ENCODE measurements around the gene GPR78.

Gene GPR78

GRCh38 chr4:8580321-8581093 lies at the start of gene GPR78:
GPR78 (plus strand) TSS chr4:8580392; CDS start chr4:8580983, 591 bp downstream.
- TF ChIP-seq CTCF (IDR thresholded peaks at IDR 0.05), result no peak
- H3K4me3 ChIP-seq, result no peak within 1 kb of the TSS
- no peak for DNase-seq (ENCODE audit: low spot score)
- H3K27ac ChIP-seq, result no peak within 1 kb of the TSS

GRCh38 chr4:8532245-8532781 lies 47.9 kb upstream of the GPR78 start:
- Histone ChIP-seq H3K4me3 (no peak overlapping the region), H3K27ac (no peak overlapping the region)
- no peak for DNase-seq (ENCODE audit: low spot score)
- no peak for TF ChIP-seq CTCF (IDR thresholded peaks at IDR 0.05)

DNA sequence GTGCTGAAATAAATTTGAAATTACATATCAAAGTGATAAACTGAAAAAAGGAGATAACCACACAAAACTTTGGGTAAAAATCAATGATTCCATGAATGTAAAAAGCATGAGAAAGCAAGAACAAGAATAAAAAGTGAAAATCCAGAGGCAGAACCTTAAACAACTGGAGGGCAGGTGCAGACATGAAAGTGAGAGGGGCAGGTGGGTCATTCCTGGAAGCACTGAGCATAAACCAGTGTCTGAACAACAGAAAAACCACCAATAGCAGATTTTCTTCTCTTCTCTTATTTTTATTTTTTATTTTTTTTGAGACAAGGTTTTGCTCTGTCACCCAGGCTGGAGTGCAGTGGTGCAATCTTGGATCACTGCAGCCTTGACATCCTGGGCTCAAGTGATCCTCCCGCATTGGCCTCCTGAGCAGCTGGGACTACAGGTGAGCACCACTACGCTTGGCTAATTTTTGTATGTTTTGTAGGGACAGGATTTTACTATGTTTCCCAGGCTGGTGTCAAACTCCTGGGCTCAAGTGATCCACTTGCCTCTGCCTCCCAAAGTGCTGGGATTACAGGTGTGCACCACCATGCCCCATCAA lies 46.8 kb upstream of the GPR78 start:
- no peak overlapping the region for H3K4me3 ChIP-seq
- H3K27ac ChIP-seq, result no peak overlapping the region
- no peak for DNase-seq (ENCODE audit: low spot score)
- TF ChIP-seq CTCF (IDR thresholded peaks at IDR 0.05), result no peak

DNA sequence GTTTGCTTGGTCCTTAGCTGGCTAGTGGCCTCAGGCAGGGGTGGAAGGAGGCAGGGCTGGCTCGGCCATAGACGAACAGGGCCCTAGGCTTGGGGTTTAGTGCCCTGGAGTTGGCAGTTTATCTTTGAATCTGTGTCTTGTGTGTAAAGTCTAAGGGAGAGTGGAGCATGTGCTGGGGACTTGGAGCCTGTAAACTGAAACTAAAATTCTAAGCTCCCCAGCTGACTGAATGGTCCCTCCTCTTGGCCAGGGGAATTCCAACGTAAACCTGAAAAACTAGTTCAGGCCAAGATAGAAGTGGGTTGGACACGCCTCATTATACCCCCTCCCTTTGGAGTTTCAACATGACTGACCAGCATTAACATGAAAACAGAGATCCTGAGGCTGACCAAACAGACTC lies 46.1 kb upstream of the GPR78 start:
- no peak for DNase-seq (ENCODE audit: low spot score)
- Histone ChIP-seq H3K27ac (no peak overlapping the region), H3K4me3 (no peak overlapping the region)
- TF ChIP-seq CTCF (IDR thresholded peaks at IDR 0.05), result no peak

DNA sequence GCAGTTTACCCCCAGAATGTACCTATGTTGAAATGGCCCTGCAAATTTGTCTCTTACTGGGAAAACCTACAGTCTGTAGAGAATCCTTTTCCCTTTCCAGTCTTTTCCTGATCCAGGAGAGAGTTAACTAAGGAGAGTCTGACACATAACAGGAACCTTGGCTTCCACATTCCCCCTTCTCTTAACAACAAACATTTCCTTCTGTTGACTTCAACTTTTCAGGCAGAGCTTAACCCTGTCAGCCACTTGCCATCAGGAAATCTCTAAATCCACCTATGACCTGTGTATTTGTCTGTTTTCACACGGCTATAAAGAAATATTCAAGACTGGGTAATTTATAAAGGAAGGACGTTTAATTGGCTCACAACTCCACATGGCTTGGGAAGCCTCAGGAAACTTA lies 45.6 kb upstream of the GPR78 start:
- no peak for DNase-seq (ENCODE audit: low spot score)
- TF ChIP-seq CTCF (IDR thresholded peaks at IDR 0.05), result no peak
- H3K27ac ChIP-seq, result no peak overlapping the region
- no peak overlapping the region for H3K4me3 ChIP-seq

DNA sequence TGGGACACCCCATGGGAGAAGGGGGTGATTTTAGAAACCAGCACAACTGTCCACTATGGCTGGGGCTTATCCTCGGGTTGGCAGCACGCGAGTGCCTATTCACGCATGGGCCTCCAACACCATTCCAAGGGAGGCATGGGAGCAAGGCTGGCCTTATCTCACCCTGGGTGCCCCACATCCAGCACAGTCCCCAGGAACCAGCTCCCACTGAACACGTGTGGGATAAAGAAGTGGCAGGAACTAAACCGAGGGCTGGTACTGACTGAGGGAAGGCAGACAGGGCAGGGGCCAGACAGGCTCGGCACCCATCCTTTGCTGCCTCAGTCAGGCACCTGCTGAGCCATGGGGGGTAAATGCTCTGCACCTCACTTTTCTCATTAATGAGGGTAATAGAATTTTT lies 43.7 kb upstream of the GPR78 start:
- no peak for TF ChIP-seq CTCF (IDR thresholded peaks at IDR 0.05)
- DNase-seq (ENCODE audit: low spot score), result no peak
- Histone ChIP-seq H3K27ac (no peak overlapping the region), H3K4me3 (no peak overlapping the region)

DNA sequence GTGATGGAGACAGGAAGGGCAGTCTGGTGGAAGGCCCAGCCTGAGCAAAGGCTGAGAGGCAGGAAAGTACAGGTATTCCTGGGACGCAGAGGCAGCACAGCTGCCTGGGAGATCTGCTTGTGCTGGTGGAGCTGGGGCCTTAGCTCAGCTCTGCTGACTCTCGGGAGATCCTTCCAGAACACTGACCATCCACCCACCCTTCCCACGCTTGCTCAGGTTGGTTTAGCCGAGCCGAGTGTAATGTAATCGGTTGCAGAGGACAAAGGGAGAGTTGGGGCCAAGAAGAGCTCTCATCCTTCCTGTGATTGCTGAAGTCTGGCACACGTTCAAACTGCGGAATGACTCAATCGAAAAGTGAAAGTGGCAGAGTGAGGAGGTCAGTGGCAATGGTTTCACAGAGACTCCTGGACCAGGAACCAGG lies 43.1 kb upstream of the GPR78 start:
- no peak for TF ChIP-seq CTCF (IDR thresholded peaks at IDR 0.05)
- Histone ChIP-seq H3K27ac (no peak overlapping the region), H3K4me3 (peak overlapping the region; percentile 35)
- DNase-seq (ENCODE audit: low spot score), result no peak
